Cardiac septum (tissue), 1 donor: ENCODE data around the gene PCDHA11. TPM values are rescaled to one million over a fixed set of nuclear protein-coding genes. Genes with fewer than 3 reads are reported as not detected.
"Not testable (repeated sequence)": the region's sequence is repeated elsewhere in the genome, so short reads cannot be mapped to it uniquely, and the experiment has no call there.

Experiments used
- DNase-seq: peaks from one replicate; pipeline ENCODE4 v3.0.0-alpha.2; 2020; ENCODE audit warnings: low spot score
- intact Hi-C: fragments of 100-400 bp; cut with DNase I; formaldehyde crosslinking; loops from one replicate; pipeline ENCODE4 v1.14.0; 2022
- total RNA-seq: library from RNA; stranded (reverse); fragmentation: NEBNext Ultra II Directional; extraction: Animal tissue kit (Norgen Biotek cat#: 25700); gene quantifications from one replicate; pipeline ENCODE4 v1.2.1, GENCODE V29; 2021
- donor health status: DM: no; HTN: no; CAD: no.

PCDHA11 gene
- total RNA-seq, 1 donor from 2014 or later: not detected

GRCh38 chr5:140848139-140849102 lies 20.3 kb upstream of the PCDHA11 start, which contains the start of gene PCDHA9:
Gene PCDHA9, plus strand, starts transcription at chr5:140848382. Its CDS starts 114 bp downstream, at chr5:140848496.
- intact Hi-C loops: not testable (repeated sequence)
- DNase-seq: peak; percentile 59

GRCh38 chr5:140849831-140850634 lies 18.7 kb upstream of the PCDHA11 start:
- not testable (repeated sequence) for DNase-seq
- intact Hi-C loops: loop anchor here (10.0 kb wide), 1 partner anchor 195 kb away; no protein-coding TSS in a partner anchor

- no peak for DNase-seq
- intact Hi-C loops: loop anchor here (10.0 kb wide), 1 partner anchor 189 kb away; no protein-coding TSS in a partner anchor
Observed at GRCh38 chr5:140855772-140856674, 12.7 kb upstream of the PCDHA11 start, which contains the start of gene PCDHA10. Gene PCDHA10, plus strand, starts transcription at chr5:140855897. Its CDS starts 152 bp downstream, at chr5:140856049.

GRCh38 chr5:140857177-140857986 lies 11.4 kb upstream of the PCDHA11 start:
- intact Hi-C loops: loop anchor here (10.0 kb wide), 1 partner anchor 187 kb away; no protein-coding TSS in a partner anchor
- no peak for DNase-seq

- DNase-seq: no peak
- intact Hi-C loops: loop anchor here (10.0 kb wide), 1 partner anchor 187 kb away; no protein-coding TSS in a partner anchor
Observed at GRCh38 chr5:140857987-140858240, 10.8 kb upstream of the PCDHA11 start.

- intact Hi-C loops: no loop called here
- no peak for DNase-seq
Observed at GRCh38 chr5:140862441-140863295, 6.1 kb upstream of the PCDHA11 start.

GRCh38 chr5:140869555-140869886 lies 764 bp downstream of the PCDHA11 start:
- intact Hi-C loops: no loop called here
- no peak for DNase-seq

GRCh38 chr5:140870221-140871201 lies 1.8 kb downstream of the PCDHA11 start:
- intact Hi-C loops: no loop called here

GRCh38 chr5:140875085-140876065 lies 6.6 kb downstream of the PCDHA11 start, which contains the start of gene PCDHA12:
Gene PCDHA12, plus strand, starts transcription at chr5:140875308. Its CDS starts 165 bp downstream, at chr5:140875473.
- no peak for DNase-seq
- intact Hi-C loops: no loop called here

More at GRCh38 chr5:140870221-140871201, 1.8 kb downstream of the PCDHA11 start:
- DNase-seq: no peak

- intact Hi-C loops, DNase-seq: not testable (repeated sequence)
Observed at GRCh38 chr5:140876541-140877261, 7.9 kb downstream of the PCDHA11 start.

- intact Hi-C loops: no loop called here
- no peak for DNase-seq
Observed at GRCh38 chr5:140877262-140877581, 8.5 kb downstream of the PCDHA11 start.

GRCh38 chr5:140881889-140882590 lies 13.3 kb downstream of the PCDHA11 start, which contains the start of gene PCDHA13:
Gene PCDHA13, plus strand, starts transcription at chr5:140882124. Its CDS starts 145 bp downstream, at chr5:140882269.
- intact Hi-C loops: loop anchor here (5.0 kb wide), 1 partner anchor 160 kb away; no protein-coding TSS in a partner anchor

GRCh38 chr5:140882591-140882899 lies 13.8 kb downstream of the PCDHA11 start:
- DNase-seq: no peak
- intact Hi-C loops: loop anchor here (5.0 kb wide), 1 partner anchor 160 kb away; no protein-coding TSS in a partner anchor

More at GRCh38 chr5:140881889-140882590, 13.3 kb downstream of the PCDHA11 start, which contains the start of gene PCDHA13:
- no peak for DNase-seq

GRCh38 chr5:140883373-140883772 lies 14.6 kb downstream of the PCDHA11 start:
- DNase-seq: no peak
- intact Hi-C loops: loop anchor here (5.0 kb wide), 1 partner anchor 159 kb away; no protein-coding TSS in a partner anchor
